Measurements from ENCODE around the gene RAB11FIP2. TPM values are rescaled to one million over a fixed set of nuclear protein-coding genes. Genes with fewer than 3 reads are reported as not detected.

Gene RAB11FIP2
- polyA plus RNA-seq, 2 donors = 2.3 to 3.8 TPM

DNA sequence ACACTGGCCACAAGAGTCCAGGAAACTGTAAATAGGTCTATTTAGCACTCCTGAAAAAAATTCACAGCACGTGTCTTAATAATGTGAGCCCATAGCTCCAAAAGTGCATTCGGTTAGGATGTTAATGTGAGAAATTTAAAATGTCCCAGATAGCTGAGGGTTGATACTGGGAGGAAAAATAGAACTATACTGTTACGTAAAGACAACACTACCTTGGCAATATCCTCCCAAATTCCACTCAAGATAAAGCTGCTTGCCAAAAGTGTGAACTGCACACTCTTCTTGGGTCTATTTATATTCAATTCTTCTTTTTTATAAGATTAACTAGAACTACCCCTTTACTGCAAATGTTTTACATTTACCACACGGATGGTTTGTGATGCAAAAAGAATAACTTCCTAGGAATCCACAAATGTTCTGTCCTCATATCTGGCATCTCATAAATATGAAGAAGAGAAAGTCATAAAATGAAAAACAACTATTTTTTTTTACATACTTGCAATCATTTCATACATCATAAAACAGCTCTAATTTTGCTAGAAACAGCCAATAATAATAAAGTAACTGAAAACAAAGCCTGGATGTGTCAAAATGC, 10.4 kb downstream of the RAB11FIP2 start:
- H3K4me3 ChIP-seq (ENCODE audit: low read depth in 1 of 2, low read length in 2 of 2) = no peak overlapping the region
- H3K36me3 ChIP-seq (ENCODE audit: control insufficient read depth in 2 of 2, insufficient read depth in 2 of 2, low read length in 1 of 2) = no peaks in the 10 kb centered on the region
- no peaks in the 10 kb centered on the region for H3K4me1 ChIP-seq (ENCODE audit: control insufficient read depth in 2 of 2, insufficient read depth in 2 of 2, low read length in 1 of 2)
- H3K27me3 ChIP-seq (ENCODE audit: control insufficient read depth in 1 of 2, insufficient read depth in 2 of 2, low read length in 2 of 2) = no peaks in the 10 kb centered on the region
- H3K27ac ChIP-seq (ENCODE audit: low read depth in 2 of 2, low read length in 1 of 2) = no peak overlapping the region
- H3K9me3 ChIP-seq (ENCODE audit: control insufficient read depth in 2 of 2, insufficient read depth in 1 of 2, low read depth in 1 of 2, low read length in 1 of 2) = no peaks in the 10 kb centered on the region
- 87 to 90% methylated on average over 4 of the region's 4 CpGs for WGBS, 2 donors

DNA sequence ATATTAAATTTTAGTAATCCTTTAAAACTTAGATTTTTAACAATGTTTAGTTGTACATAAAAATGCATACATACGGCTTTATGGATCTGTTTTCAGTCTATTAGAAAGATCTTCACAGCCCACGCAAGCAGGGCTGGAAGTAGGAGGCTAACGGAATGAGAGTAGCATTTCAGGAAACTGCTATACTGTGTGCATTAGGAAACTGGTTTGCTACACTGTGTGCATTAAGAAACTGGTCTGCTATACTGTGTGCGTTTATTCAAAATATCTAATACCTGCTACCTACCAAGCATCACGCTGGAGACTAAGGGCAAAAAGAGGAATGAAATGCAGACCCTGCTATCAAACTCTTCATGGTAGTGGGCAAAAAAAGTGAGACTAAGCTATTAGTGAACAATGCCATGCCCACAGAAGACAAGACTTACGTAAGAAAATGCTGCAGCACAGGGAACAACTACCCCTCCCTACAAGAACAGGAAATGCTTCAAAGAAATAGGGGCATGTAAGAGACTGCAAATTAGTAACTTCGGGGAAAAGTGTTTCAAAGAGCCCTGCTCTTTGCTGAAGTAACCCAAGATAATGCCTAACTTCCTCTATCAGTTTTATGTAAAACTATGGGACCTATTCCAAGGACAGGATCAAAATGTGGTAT, 11.3 kb downstream of the RAB11FIP2 start:
- no peaks in the 10 kb centered on the region for H3K4me1 ChIP-seq (ENCODE audit: control insufficient read depth in 2 of 2, insufficient read depth in 2 of 2, low read length in 1 of 2)
- H3K27me3 ChIP-seq (ENCODE audit: control insufficient read depth in 1 of 2, insufficient read depth in 2 of 2, low read length in 2 of 2) = no peaks in the 10 kb centered on the region
- no peak overlapping the region for H3K27ac ChIP-seq (ENCODE audit: low read depth in 2 of 2, low read length in 1 of 2)
- no peaks in the 10 kb centered on the region for H3K9me3 ChIP-seq (ENCODE audit: control insufficient read depth in 2 of 2, insufficient read depth in 1 of 2, low read depth in 1 of 2, low read length in 1 of 2)
- H3K4me3 ChIP-seq (ENCODE audit: low read depth in 1 of 2, low read length in 2 of 2) = no peak overlapping the region
- no peaks in the 10 kb centered on the region for H3K36me3 ChIP-seq (ENCODE audit: control insufficient read depth in 2 of 2, insufficient read depth in 2 of 2, low read length in 1 of 2)
- WGBS, 2 donors = 81 to 85% methylated on average over 7 of the region's 7 CpGs

GRCh38 chr10:118034791-118035261, 11.9 kb downstream of the RAB11FIP2 start:
- Histone ChIP-seq H3K27ac (ENCODE audit: low read depth in 2 of 2, low read length in 1 of 2) (no peak overlapping the region), H3K4me1 (ENCODE audit: control insufficient read depth in 2 of 2, insufficient read depth in 2 of 2, low read length in 1 of 2) (no peaks in the 10 kb centered on the region), H3K4me3 (ENCODE audit: low read depth in 1 of 2, low read length in 2 of 2) (no peak overlapping the region), H3K36me3 (ENCODE audit: control insufficient read depth in 2 of 2, insufficient read depth in 2 of 2, low read length in 1 of 2) (no peaks in the 10 kb centered on the region), H3K9me3 (ENCODE audit: control insufficient read depth in 2 of 2, insufficient read depth in 1 of 2, low read depth in 1 of 2, low read length in 1 of 2) (no peaks in the 10 kb centered on the region), H3K27me3 (ENCODE audit: control insufficient read depth in 1 of 2, insufficient read depth in 2 of 2, low read length in 2 of 2) (no peaks in the 10 kb centered on the region)
- WGBS, 2 donors = 89 to 94% methylated on average over 4 of the region's 4 CpGs

- Histone ChIP-seq H3K9me3 (ENCODE audit: control insufficient read depth in 2 of 2, insufficient read depth in 1 of 2, low read depth in 1 of 2, low read length in 1 of 2) (no peaks in the 10 kb centered on the region), H3K4me1 (ENCODE audit: control insufficient read depth in 2 of 2, insufficient read depth in 2 of 2, low read length in 1 of 2) (no peaks in the 10 kb centered on the region), H3K36me3 (ENCODE audit: control insufficient read depth in 2 of 2, insufficient read depth in 2 of 2, low read length in 1 of 2) (no peaks in the 10 kb centered on the region), H3K27me3 (ENCODE audit: control insufficient read depth in 1 of 2, insufficient read depth in 2 of 2, low read length in 2 of 2) (no peaks in the 10 kb centered on the region), H3K4me3 (ENCODE audit: low read depth in 1 of 2, low read length in 2 of 2) (no peak overlapping the region), H3K27ac (ENCODE audit: low read depth in 2 of 2, low read length in 1 of 2) (no peak overlapping the region)
- 68 to 73% methylated on average over 7 of the region's 7 CpGs for WGBS, 2 donors
These were observed 12.8 kb downstream of the RAB11FIP2 start for GRCh38 chr10:118033905-118034304.

- 94 to 95% methylated on average over 4 of the region's 4 CpGs for WGBS, 2 donors
These were observed 14.2 kb downstream of the RAB11FIP2 start for GRCh38 chr10:118032564-118032963.

DNA sequence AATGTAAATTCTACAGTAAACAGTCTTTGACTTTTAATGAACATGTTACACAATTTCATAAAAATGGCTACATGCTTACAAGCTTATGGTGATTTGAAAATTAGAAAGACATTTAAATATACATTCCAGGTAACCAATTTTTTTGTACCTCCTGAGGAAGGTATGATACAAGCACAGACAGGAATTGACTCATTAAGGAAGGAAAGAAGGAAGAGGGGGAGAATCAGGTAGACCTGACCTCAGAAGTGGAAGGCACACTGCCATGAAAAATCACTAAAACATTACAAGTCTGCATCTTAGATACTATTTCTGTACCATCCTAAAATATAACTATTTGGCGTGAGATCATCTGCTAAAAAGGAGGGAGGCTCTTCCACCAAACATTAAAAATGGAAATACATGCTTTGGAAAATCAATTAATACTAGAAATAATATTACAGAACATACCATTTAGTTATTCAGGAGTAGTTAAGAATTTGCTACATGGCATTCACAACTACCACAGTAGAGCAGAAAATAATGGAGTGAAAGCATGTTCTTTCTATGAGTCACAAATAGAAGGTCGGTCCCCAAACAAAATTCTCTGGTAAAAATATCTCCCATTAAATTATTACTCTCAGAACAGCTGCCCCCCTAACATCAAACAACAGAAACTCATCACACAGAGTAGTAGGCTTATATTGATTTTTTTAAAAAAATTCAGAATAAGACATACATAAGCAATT, 15.2 kb downstream of the RAB11FIP2 start:
- WGBS, 2 donors = 86 to 87% methylated on average over 2 of the region's 2 CpGs
- Histone ChIP-seq H3K4me1 (ENCODE audit: control insufficient read depth in 2 of 2, insufficient read depth in 2 of 2, low read length in 1 of 2) (no peaks in the 10 kb centered on the region), H3K9me3 (ENCODE audit: control insufficient read depth in 2 of 2, insufficient read depth in 1 of 2, low read depth in 1 of 2, low read length in 1 of 2) (no peaks in the 10 kb centered on the region), H3K27me3 (ENCODE audit: control insufficient read depth in 1 of 2, insufficient read depth in 2 of 2, low read length in 2 of 2) (no peaks in the 10 kb centered on the region), H3K4me3 (ENCODE audit: low read depth in 1 of 2, low read length in 2 of 2) (no peak overlapping the region), H3K36me3 (ENCODE audit: control insufficient read depth in 2 of 2, insufficient read depth in 2 of 2, low read length in 1 of 2) (no peaks in the 10 kb centered on the region), H3K27ac (ENCODE audit: low read depth in 2 of 2, low read length in 1 of 2) (no peak overlapping the region)

More at GRCh38 chr10:118032564-118032963, 14.2 kb downstream of the RAB11FIP2 start:
- no peaks in the 10 kb centered on the region for H3K27me3 ChIP-seq (ENCODE audit: control insufficient read depth in 1 of 2, insufficient read depth in 2 of 2, low read length in 2 of 2)
- no peaks in the 10 kb centered on the region for H3K36me3 ChIP-seq (ENCODE audit: control insufficient read depth in 2 of 2, insufficient read depth in 2 of 2, low read length in 1 of 2)
- no peak overlapping the region for H3K27ac ChIP-seq (ENCODE audit: low read depth in 2 of 2, low read length in 1 of 2)
- no peaks in the 10 kb centered on the region for H3K4me1 ChIP-seq (ENCODE audit: control insufficient read depth in 2 of 2, insufficient read depth in 2 of 2, low read length in 1 of 2)
- no peak overlapping the region for H3K4me3 ChIP-seq (ENCODE audit: low read depth in 1 of 2, low read length in 2 of 2)
- H3K9me3 ChIP-seq (ENCODE audit: control insufficient read depth in 2 of 2, insufficient read depth in 1 of 2, low read depth in 1 of 2, low read length in 1 of 2) = no peaks in the 10 kb centered on the region

GRCh38 chr10:118028619-118029018, 18.1 kb downstream of the RAB11FIP2 start:
- Histone ChIP-seq H3K4me1 (ENCODE audit: control insufficient read depth in 2 of 2, insufficient read depth in 2 of 2, low read length in 1 of 2) (no peaks in the 10 kb centered on the region), H3K36me3 (ENCODE audit: control insufficient read depth in 2 of 2, insufficient read depth in 2 of 2, low read length in 1 of 2) (no peaks in the 10 kb centered on the region), H3K27me3 (ENCODE audit: control insufficient read depth in 1 of 2, insufficient read depth in 2 of 2, low read length in 2 of 2) (no peaks in the 10 kb centered on the region), H3K4me3 (ENCODE audit: low read depth in 1 of 2, low read length in 2 of 2) (no peak overlapping the region), H3K9me3 (ENCODE audit: control insufficient read depth in 2 of 2, insufficient read depth in 1 of 2, low read depth in 1 of 2, low read length in 1 of 2) (peaks cover 0 to 2% of the 10 kb centered on the region in 2 donors), H3K27ac (ENCODE audit: low read depth in 2 of 2, low read length in 1 of 2) (no peak overlapping the region)

- no peak overlapping the region for H3K4me3 ChIP-seq (ENCODE audit: low read depth in 1 of 2, low read length in 2 of 2)
- H3K27me3 ChIP-seq (ENCODE audit: control insufficient read depth in 1 of 2, insufficient read depth in 2 of 2, low read length in 2 of 2) = no peaks in the 10 kb centered on the region
- peaks cover 0 to 2% of the 10 kb centered on the region in 2 donors for H3K9me3 ChIP-seq (ENCODE audit: control insufficient read depth in 2 of 2, insufficient read depth in 1 of 2, low read depth in 1 of 2, low read length in 1 of 2)
- no peaks in the 10 kb centered on the region for H3K4me1 ChIP-seq (ENCODE audit: control insufficient read depth in 2 of 2, insufficient read depth in 2 of 2, low read length in 1 of 2)
- H3K36me3 ChIP-seq (ENCODE audit: control insufficient read depth in 2 of 2, insufficient read depth in 2 of 2, low read length in 1 of 2) = no peaks in the 10 kb centered on the region
- WGBS, 2 donors = 94% methylated on average over 2 of the region's 2 CpGs
- no peak overlapping the region for H3K27ac ChIP-seq (ENCODE audit: low read depth in 2 of 2, low read length in 1 of 2)
These were observed 19.3 kb downstream of the RAB11FIP2 start for GRCh38 chr10:118027397-118027796.

DNA sequence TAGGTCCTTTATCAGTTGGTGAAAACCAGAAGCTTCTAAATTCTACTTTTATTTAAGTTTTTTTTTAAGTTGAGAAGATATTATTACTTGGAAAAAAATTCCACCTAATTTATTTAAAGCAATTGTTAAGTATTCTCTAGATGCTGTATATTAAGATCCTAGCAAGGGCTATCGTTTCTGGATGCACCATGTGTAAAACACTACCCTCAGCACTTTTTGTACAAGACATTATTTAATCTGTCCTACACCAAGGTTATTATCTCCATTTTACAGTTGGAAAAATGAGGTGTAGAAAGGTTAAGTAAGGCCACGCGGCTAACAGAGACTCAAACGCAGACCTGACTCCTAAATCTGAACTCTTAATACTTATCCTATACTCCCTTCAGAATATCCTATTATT, 19.8 kb downstream of the RAB11FIP2 start:
- Histone ChIP-seq H3K4me1 (ENCODE audit: control insufficient read depth in 2 of 2, insufficient read depth in 2 of 2, low read length in 1 of 2) (no peaks in the 10 kb centered on the region), H3K4me3 (ENCODE audit: low read depth in 1 of 2, low read length in 2 of 2) (no peak overlapping the region), H3K27me3 (ENCODE audit: control insufficient read depth in 1 of 2, insufficient read depth in 2 of 2, low read length in 2 of 2) (no peaks in the 10 kb centered on the region), H3K36me3 (ENCODE audit: control insufficient read depth in 2 of 2, insufficient read depth in 2 of 2, low read length in 1 of 2) (no peaks in the 10 kb centered on the region), H3K9me3 (ENCODE audit: control insufficient read depth in 2 of 2, insufficient read depth in 1 of 2, low read depth in 1 of 2, low read length in 1 of 2) (peaks cover 0 to 2% of the 10 kb centered on the region in 2 donors), H3K27ac (ENCODE audit: low read depth in 2 of 2, low read length in 1 of 2) (no peak overlapping the region)
- WGBS, 2 donors = 95 to 96% methylated on average over 4 of the region's 4 CpGs
